HG03571 (cell line): ENCODE results near the gene FEN1.

Experiments used
- ATAC-seq: cut with Tn5 transposase; IDR thresholded peaks from one replicate; pipeline ENCODE4 v1.9.1; 2021; ENCODE audit not compliant: unreplicated experiment

FEN1 gene

GRCh38 chr11:61838501-61838900, 45.8 kb downstream of the FEN1 start:
- no peak for ATAC-seq

- ATAC-seq: no peak
Observed at GRCh38 chr11:61838921-61839320, 46.2 kb downstream of the FEN1 start.

- ATAC-seq: no peak
Observed at GRCh38 chr11:61839742-61840141, 47.0 kb downstream of the FEN1 start.

GRCh38 chr11:61840371-61840770, 47.7 kb downstream of the FEN1 start:
- ATAC-seq: no peak

- ATAC-seq: no peak
Observed at GRCh38 chr11:61841636-61842527, 49.2 kb downstream of the FEN1 start.

- no peak for ATAC-seq
Observed at GRCh38 chr11:61842528-61842820, 49.8 kb downstream of the FEN1 start.

GRCh38 chr11:61844909-61845565, 52.3 kb downstream of the FEN1 start:
- no peak for ATAC-seq

GRCh38 chr11:61846362-61847020, 53.8 kb downstream of the FEN1 start:
- no peak for ATAC-seq
